Endometrial microvascular endothelial cells (primary cell): ENCODE data around the gene MAP3K20. TPM values are rescaled to one million over a fixed set of nuclear protein-coding genes. Genes with fewer than 3 reads are reported as not detected.
"Not testable (repeated sequence)": the region's sequence is repeated elsewhere in the genome, so short reads cannot be mapped to it uniquely, and the experiment has no call there.

Source experiments
- in situ Hi-C: cut with HindIII; loops from 2 replicates; pipeline ENCODE4 v1.10.0; 2017; ENCODE audit warnings: low sequenced_read_pairs, low pct_unique_long_range_greater_than_20kb; ENCODE audit errors: inconsistent ontology term
- total RNA-seq: library from RNA; depleted of rRNA; stranded (reverse); fragments of >200 nt; gene quantifications from one replicate; pipeline ENCODE4 v1.2.3, GENCODE V29; 2015; ENCODE audit errors: inconsistent ontology term

MAP3K20 gene
- total RNA-seq, result 31.7 TPM

DNA sequence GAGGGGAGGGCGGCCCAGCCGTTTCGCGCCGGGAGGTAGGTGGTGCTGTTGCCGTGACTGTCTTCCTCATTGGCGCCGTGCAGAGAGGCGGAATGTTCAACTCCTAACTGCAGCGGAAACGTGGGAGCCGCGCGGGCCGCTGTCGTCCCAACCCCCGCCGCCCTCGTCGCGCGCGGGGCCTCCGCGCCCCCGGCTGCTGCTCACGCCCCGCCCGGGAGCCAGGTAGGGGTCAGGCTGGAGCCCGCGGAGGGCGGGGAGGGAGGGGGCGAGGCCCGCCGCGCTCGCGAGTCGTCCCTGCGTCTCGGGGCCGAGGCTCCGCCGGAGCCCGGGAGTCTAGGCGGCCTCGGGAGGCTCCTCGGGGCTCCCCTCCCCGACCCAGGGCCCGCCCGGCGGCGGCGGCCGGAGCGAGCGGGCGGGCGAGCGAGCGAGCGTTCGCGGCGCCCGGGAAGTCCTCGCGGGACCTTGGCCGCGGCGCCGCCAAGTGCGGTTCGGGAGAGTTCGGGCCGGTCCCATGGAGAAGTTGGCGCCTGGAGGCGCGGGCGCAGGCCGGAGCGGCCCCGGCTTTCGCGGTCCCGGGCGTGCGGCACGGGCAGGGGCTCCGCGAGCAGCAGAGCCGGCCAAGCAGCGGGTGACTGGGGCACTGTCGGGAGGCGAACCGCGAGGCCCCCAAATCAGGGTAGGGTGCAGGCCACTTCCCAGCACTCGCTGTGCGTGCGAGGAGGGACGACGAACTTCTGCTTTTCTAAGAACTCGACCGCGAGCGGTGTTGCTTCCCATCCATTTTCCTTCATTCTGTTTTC lies at the start of gene MAP3K20:
Gene MAP3K20, plus strand, starts transcription at position 66 of the 800 bp plus-strand sequence. CDS start 15,186 bp downstream, outside the sequence.
- in situ Hi-C loops, result no loop called here

DNA sequence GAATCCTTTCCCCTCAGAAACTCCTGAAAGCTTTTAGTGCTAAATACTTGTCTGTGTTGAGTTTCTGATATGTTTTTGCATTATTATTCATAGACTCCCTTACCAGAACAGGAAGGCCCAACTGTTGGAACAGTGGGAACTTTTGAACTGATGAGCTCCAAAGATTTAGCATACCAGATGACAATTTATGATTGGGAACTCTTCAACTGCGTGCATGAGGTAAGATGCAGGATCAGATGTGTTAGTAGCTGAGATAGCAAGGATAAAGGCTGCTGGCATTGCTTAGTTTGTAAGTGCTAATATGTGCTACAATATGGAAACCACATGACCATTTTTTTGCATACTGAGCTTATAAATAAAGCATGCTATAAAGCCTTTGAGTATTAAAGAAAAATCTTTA lies 49.2 kb upstream of the MAP3K20 start:
- in situ Hi-C loops, result no loop called here

DNA sequence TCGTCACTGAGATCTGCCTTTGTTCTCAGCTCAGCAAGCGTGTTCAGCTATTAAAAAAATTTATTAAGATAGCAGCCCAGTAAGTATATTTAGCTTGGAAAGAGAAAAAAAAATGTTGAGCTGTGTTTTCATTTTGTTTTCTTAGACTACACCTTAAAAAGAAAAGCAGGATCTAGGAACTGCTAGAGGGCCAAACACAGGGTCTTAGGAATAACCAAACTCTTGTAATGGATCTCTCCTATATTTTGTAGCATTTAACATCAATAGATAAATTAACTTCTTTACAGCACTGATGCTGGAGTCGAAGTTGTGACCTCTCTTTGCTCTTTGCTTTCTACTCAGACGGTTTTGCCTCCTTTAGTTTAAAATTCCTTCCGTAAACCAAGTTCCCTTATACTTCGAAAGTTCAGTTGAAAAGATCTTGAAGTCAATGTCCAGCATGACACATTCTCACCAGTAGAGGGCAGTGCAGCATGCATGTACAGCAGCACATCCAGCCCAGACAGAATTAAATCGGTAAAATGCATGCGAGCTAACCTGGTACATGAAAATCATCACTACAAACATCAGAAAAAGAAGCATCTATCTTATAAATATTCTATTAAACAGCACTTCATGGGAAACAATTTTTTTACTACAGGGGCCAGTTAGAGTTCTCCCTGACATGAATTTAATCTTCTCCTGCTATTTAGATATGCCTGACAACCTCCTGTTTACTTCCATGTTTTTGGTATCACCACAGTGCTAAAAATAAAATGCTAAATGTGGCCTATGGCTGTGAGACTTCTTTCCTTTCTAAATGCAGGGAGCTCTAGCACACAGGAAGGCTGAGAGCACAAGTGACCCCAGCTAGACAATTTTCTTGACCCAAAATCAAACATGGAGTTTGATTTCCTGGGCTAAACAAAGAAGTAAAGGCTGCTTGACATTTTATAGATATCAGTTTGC lies 48.2 kb upstream of the MAP3K20 start:
- in situ Hi-C loops, result no loop called here

DNA sequence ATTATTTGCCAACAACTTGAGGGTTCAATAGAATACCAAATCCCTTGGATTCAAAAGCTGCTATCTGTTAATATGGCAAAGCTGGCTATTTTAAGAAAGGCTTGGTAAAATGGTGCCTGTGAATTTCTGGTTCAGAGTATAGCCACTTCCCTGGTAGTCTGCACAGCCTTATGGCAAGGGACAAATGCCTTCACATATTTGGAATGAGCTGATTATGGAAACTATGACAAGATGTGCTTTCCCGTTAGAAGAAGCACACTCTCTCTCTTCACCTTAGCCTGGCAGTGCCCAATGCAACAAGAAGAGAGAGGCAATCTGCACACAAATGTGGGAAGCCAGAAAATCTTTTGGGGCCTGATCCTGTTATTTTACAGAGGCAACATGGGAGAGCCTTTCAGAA lies 47.5 kb upstream of the MAP3K20 start:
- in situ Hi-C loops, result no loop called here

DNA sequence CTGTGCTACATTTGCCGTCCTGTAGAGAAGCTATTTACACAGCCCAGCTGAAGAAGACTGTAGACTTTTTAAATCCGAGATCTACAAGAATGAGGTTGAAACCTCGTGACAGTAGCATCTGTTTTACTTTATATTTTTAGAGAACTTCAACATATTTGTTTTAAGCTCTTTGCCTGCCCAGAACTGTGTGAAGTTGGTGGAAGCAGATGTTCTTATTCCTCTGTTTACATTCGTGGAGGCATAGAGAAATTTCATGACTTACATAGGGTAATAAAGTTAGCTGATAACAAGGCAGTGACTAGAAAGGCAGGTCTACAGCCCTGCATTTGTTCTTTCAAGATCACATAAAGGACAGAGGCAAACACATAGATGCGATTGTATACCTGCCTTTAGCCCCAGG lies 47.0 kb upstream of the MAP3K20 start:
- in situ Hi-C loops, result no loop called here

DNA sequence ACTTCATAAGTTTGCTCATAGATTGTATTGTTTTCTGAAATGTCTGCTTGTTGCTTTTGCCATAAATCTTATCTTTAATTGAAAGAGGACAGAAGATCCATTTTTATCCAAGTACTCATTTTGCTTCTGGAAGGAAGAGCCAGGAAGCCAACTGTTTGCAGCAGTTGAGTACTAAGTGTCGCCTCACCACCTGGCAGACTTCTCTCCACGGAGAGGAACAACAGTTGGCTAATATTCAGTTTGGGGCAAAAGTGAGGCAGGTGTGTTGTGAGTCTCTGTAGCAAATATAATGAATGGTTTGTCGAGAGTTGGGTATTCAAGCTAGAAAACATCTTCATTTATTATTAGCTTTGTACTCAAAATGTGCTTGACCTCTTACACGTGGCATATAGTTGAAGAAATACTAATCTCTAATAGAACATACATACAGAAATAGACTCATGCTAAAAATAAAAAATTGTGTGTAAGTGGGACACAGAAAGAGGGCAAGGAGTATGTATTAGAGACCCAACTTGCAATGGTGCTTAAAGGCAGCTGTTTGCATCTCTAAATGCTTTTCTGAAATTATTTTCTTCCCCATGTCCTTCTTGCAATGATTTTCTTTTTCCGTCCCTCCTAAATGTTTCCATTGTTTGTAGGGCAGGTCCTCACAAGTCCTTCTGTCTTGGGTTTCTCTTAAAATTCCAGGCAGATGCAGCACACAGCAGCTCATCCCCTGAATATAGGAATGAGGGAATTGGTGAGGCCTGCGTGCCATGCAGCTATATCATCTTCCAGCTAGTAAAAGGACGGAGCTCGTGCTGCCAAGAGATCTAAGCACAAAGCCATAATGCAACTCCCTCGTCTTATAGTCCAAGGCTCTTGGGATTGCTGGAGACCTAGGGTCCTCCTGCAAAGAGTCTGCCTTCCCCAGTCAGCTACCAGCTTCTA lies 44.8 kb upstream of the MAP3K20 start:
- in situ Hi-C loops, result no loop called here

DNA sequence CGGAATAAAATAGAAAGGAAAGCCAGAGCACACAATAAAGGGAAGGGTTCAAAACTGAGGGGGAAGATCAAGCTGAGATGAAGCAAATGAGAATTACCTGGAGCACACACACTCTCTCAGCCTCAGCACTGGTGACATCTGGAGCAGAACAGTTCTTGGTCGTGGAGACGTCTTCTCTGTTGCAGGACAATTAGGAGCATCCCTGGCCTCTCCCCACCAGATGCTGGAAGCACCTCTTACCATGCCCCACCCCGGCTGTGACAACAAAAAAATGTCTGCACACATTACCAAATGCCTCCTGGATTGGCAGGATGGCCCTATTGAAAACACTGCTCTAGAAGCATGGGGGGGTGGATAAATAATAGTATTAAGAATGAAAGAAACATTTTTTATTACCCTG lies 43.6 kb upstream of the MAP3K20 start:
- in situ Hi-C loops, result no loop called here

DNA sequence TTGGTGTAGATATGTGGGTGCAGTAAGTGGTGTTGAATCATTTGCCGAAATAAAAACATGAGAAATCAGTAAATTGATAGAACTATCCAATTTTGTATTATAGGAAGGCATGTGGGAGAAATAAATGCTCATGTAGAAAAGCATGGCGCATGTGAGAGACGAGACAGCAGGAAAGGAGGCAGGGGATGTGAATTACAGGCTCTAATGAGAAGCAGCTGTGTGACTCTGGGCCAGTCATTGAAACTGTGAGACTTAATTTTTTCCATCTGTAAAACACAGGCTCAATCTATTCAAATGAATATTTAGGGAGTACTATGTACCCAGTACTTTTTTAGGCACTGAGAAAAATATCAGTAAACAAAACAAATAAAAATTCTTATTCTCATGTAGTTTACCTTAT lies 42.6 kb upstream of the MAP3K20 start:
- in situ Hi-C loops, result no loop called here

DNA sequence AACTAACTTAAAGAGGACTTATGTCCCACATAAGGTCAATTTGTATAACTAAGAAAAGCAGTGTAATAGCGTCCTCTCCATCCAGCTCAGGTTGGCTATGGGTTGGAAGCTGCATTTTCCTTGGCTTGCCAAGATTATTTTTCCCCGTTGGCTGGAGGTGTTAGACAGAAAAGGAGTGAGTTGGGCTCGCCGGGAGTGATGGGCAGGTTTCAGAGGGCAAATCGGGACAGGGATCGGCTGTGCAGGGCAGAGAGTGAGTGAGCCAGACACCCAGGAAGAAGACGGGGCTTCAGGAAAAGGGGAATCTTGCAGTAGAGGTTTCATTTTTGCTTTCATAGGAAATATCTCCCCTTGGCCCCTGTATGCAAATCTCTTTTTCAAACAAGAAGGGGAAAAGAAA lies 41.5 kb upstream of the MAP3K20 start:
- in situ Hi-C loops, result no loop called here

DNA sequence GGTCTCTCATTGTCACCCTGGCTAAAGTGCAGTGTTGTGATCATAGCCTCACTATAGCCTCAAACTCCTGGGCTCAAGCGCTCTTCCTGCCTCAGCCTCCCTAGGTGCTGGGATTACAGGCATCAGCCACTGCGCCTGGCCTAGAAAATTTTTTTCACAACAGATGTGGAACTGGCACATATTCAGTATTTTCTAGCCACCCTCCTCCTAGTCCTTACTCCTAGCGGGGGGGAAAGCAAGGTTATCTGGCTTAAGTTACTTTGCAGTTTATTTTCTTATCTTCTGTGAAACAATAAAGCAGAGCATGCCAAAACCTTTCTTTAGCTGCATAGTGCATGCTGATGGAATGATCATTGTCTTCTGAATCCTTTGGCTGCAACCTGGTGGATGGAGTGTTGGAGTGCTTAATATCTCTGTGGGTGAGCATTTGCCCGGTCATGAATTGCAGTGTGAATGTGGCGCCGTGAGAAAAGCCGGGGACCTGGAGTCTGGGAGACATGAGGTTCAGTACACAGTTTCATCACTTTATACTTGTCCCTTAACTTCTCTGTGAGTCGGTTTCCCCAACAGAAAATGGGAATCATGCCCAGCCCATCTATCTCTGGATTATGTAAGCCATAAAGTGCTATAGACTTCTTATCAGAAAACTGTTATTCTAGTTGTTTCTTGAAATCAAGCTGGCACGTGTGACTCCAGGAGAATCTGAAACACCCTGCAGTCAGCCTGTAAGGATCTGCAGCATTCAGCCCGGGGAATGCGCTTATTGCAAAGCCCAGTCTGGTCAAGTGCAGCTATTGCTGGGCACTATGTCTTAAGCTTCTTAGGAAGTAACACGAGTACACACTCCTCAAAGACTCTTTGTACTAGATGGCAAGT lies 38.2 kb upstream of the MAP3K20 start:
- in situ Hi-C loops, result no loop called here

DNA sequence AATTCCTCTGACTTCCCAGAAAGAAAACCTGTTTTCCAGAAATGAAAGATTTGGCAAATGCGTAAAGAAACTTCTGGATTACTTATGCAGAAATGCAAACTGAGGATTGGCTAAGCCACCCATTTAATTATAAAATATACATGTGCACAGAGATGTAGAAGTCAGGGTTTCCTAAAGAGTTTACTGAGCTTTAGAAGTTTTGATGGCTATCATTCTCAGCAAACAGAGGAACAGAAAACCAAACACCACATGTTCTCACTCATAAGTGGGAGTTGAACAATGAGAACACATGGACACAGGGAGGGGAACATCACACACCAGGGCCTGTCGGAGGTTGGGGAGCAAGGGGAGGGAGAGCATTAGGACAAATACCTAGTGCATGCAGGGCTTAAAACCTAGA lies 37.4 kb upstream of the MAP3K20 start:
- in situ Hi-C loops, result not testable (repeated sequence)

DNA sequence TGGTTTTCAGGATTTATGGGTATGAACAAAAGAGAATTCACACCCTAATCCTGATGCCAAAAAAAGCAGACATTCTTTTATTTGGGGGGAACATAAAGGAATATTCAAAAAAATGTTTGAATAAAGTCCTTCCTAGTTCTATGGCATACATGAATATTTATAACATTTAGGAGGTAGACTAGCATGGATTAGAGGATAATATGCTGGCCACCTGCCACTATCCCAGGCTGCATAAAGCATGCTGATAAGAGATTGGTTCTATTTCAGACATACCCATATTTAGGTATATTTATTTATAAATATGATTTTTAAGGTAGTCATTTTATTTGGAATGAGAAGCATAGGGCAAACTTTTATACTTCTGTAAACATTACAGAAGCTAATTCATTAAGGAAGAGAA lies 34.9 kb upstream of the MAP3K20 start:
- in situ Hi-C loops, result no loop called here

DNA sequence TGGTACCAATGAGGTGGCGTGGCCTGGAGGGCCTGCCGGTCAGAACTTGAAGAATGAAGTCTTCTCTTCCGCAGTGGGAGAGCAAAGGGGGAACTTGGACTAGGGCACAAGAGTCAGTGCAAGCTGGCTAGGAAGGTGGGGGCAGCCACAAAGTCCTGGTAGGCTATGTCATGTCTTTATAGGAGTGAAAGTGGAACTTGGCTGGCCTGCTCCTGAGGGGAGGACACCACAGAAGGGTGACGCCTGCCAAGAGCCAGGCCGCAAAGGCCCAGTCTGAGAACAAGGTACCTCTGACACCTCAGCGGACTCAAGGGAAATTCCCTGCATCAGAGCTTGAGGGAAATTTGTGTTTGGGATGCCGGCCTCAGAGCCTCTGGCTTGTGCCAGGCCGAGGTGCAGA lies 32.2 kb upstream of the MAP3K20 start:
- in situ Hi-C loops, result no loop called here

DNA sequence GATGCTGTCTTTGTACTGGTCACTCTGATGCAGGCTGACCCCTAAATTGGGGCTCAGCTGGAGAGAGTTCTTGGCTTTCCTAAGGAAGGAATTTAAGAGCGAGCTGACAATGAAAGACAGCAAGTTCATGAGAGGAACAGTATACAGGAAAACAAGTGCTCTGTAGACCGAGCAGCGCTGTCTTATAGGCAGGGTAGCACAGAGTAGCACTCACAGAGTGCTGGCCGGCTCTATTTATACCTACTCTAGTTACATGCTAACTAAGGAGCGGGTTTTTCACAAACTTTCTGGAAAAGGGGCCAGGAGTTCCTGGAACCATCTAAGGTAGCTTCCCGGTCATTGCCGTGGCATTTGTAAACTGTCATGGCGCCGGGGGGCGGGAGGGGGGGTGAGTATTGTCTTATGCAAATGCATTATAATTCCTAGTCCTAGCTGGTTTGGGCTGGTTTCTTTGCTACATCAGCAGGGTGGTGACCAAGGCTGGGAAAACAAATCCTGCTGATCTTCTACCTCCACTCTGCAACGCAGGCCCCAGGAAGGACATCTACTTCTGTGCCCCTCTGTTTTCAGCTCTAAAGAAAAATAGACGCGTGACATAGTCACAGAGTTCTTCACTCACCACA lies 31.6 kb upstream of the MAP3K20 start:
- in situ Hi-C loops, result no loop called here

DNA sequence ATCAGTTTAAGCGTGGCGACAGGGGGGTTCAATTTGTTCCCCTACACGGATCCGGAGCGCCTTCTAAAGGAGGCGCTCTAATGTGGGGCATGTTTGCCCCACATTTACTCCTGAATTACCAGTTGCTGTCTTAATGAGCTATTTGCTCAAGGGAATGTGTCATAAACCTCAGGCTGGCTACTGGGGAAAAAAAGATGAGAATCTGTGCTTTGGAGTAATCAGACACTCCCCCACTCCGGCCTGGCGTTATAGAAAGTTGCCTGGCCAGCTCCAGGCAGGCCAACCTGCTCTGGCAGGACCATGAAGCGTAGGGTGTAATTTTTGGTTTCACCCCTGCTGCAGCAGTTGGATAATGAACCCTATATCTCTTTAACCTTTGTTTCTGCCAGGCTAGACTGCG lies 31.0 kb upstream of the MAP3K20 start:
- in situ Hi-C loops, result no loop called here

DNA sequence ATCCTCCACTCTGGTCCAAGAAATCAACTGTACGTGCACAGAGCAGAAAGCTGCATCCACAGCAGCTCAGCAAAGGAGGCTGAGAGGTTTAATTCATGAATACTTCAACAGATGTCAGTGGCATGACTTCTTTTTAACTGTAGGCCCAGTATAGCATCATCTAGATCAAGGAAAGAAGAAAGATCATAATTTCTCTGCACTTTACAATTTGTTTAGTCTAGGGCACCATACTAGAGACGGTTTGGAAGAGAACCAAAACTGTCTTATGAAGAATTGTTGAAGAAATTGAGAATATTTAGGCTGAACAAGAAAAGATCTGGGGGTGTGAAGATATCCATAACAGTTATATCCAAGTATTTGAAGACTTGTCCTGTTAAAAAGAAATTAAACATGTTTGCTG lies 30.5 kb upstream of the MAP3K20 start:
- in situ Hi-C loops, result no loop called here

DNA sequence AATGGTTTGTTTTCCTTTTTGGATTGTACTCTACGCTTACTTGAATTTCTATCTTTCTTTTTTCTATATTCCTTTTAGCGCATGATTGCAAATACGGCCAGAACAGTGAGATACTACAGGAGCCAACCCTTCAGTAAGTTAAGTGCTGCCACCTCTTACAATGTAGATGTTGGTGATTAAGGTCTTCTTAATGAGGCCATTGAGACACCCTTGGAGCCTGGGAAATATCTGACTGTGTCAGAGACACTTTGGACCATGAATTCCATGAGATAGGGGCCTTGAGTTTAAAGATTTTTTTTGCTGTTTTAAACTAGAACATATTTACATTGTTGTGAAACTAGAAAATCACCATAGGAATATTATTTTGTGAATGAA lies 27.1 kb upstream of the MAP3K20 start:
- in situ Hi-C loops, result no loop called here
